Thyroid gland (tissue), 4 donors: Measurements from ENCODE around the gene POLR2M.

ENCODE experiments used
- CTCF ChIP-seq, 6 experiments: fragments of 200-600 bp in 3 of 6; fragments of 450-650 bp in 3 of 6; sonication (generic) in 3 of 6; IDR thresholded peaks; one replicate each; pipeline ENCODE4 v1.5.1; 2016 to 2019; ENCODE audit warnings: antibody characterized with exemption in 6 of 6, mild to moderate bottlenecking in 2 of 6, inconsistent platforms in 1 of 6, moderate library complexity in 1 of 6
- POLR2A ChIP-seq, 2 donors: fragments of 450-650 bp; IDR thresholded peaks; one replicate each; pipeline ENCODE4 v1.6.1; 2017; ENCODE audit warnings: antibody characterized with exemption in 2 of 2, mild to moderate bottlenecking in 2 of 2, moderate library complexity in 1 of 2

- TF ChIP-seq CTCF (IDR thresholded peaks at IDR 0.05) = no peak
- no peak for TF ChIP-seq POLR2A (IDR thresholded peaks at IDR 0.05)
Measured at GRCh38 chr15:57686657-57687056, 19.9 kb upstream of the POLR2M start.
